MM.1S (cell line): ENCODE results near the gene ANXA4.

ENCODE experiments used
- DNase-seq: peaks from one replicate; pipeline ENCODE4 v3.0.0-alpha.2; 2015
- H2AFZ ChIP-seq: fragments of 300-600 bp; sonication (generic); 2 replicates; pipeline ENCODE4 v1.6.0; 2016; ENCODE audit warnings: antibody characterized with exemption, low read length
- H3F3A ChIP-seq: fragments of 300-600 bp; sonication (generic); 2 replicates; pipeline ENCODE4 v1.6.1; 2016; ENCODE audit warnings: mild to moderate bottlenecking, antibody characterized with exemption, low read length, moderate library complexity, mixed read lengths; ENCODE audit not compliant: insufficient read depth
- H3K27ac ChIP-seq: fragments of 300-600 bp; sonication (generic); 2 replicates; pipeline ENCODE4 v1.5.1; 2016; ENCODE audit warnings: mild to moderate bottlenecking, low read length
- H3K27me3 ChIP-seq: fragments of 300-600 bp; sonication (generic); replicated peaks from 2 replicates; pipeline ENCODE4 v1.6.0; 2016; ENCODE audit warnings: low read length; ENCODE audit not compliant: insufficient read depth
- H3K36me3 ChIP-seq: fragments of 300-600 bp; sonication (generic); replicated peaks from 2 replicates; pipeline ENCODE4 v1.6.1; 2016; ENCODE audit warnings: mild to moderate bottlenecking, low read length, mixed read lengths; ENCODE audit not compliant: insufficient read depth
- H3K4me1 ChIP-seq: fragments of 300-600 bp; sonication (generic); 2 replicates; pipeline ENCODE4 v1.6.1; 2016; ENCODE audit warnings: low read length, mixed read lengths
- H3K4me2 ChIP-seq: fragments of 300-600 bp; sonication (generic); 2 replicates; pipeline ENCODE4 v1.6.0; 2016; ENCODE audit warnings: low read depth, low read length
- H3K4me3 ChIP-seq: fragments of 300-600 bp; sonication (generic); 2 replicates; pipeline ENCODE4 v1.5.1; 2016; ENCODE audit warnings: low read length, mixed read lengths
- H3K79me2 ChIP-seq: fragments of 300-600 bp; sonication (generic); 2 replicates; pipeline ENCODE4 v1.6.1; 2016; ENCODE audit warnings: mixed run types, low read length, mixed read lengths
- H3K9ac ChIP-seq: fragments of 300-600 bp; sonication (generic); 2 replicates; pipeline ENCODE4 v1.6.1; 2016; ENCODE audit warnings: low read length, mixed read lengths
- H3K9me2 ChIP-seq: fragments of 300-600 bp; sonication (generic); replicated peaks from 2 replicates; pipeline ENCODE4 v1.6.1; 2016; ENCODE audit warnings: mild to moderate bottlenecking, low read length, mixed read lengths; ENCODE audit not compliant: insufficient read depth
- H3K9me3 ChIP-seq: fragments of 300-600 bp; sonication (generic); replicated peaks from 2 replicates; pipeline ENCODE4 v1.6.1; 2016; ENCODE audit warnings: mild to moderate bottlenecking, low read length, mixed read lengths; ENCODE audit not compliant: insufficient read depth
- H4K20me1 ChIP-seq: fragments of 300-600 bp; sonication (generic); 2 replicates; pipeline ENCODE4 v1.6.1; 2016; ENCODE audit warnings: mild to moderate bottlenecking, low read length, moderate library complexity, mixed read lengths; ENCODE audit not compliant: insufficient read depth
- CTCF ChIP-seq: fragments of 300-600 bp; sonication (generic); IDR thresholded peaks from 2 replicates; pipeline ENCODE4 v1.5.1; 2016; ENCODE audit warnings: antibody characterized with exemption, low read length, mixed read lengths
- EZH2 ChIP-seq: fragments of 300-600 bp; sonication (generic); optimal IDR thresholded peaks from 2 replicates; pipeline ENCODE3; 2017; ENCODE audit warnings: low read depth, mild to moderate bottlenecking, antibody characterized with exemption, low read length, mixed read lengths
- EZH2phosphoT487 ChIP-seq: fragments of 300-600 bp; sonication (generic); IDR thresholded peaks from 2 replicates; pipeline ENCODE4 v1.6.1; 2018; ENCODE audit warnings: antibody characterized with exemption, low read length

ANXA4 gene

GRCh38 chr2:69700381-69700780, 41.6 kb upstream of the ANXA4 start:
- no peak overlapping the region for H3K27ac ChIP-seq
- no peak for TF ChIP-seq EZH2phosphoT487
- no peak for TF ChIP-seq CTCF
- no peak for TF ChIP-seq EZH2
- H3K79me2 ChIP-seq: no peaks in the 10 kb centered on the region
- H4K20me1 ChIP-seq: no peaks in the 10 kb centered on the region
- no peaks in the 10 kb centered on the region for H3F3A ChIP-seq
- H3K4me2 ChIP-seq: no peak overlapping the region
- no peak overlapping the region for H3K4me3 ChIP-seq
- no peak overlapping the region for H3K9ac ChIP-seq
- H3K4me1 ChIP-seq: no peaks in the 10 kb centered on the region
- H3K9me2 ChIP-seq: no peaks in the 10 kb centered on the region
- no peaks in the 10 kb centered on the region for H3K27me3 ChIP-seq
- DNase-seq: no peak
- H2AFZ ChIP-seq: no peak overlapping the region
- no peaks in the 10 kb centered on the region for H3K9me3 ChIP-seq
- no peaks in the 10 kb centered on the region for H3K36me3 ChIP-seq

GRCh38 chr2:69701100-69701945, 40.6 kb upstream of the ANXA4 start:
- Histone ChIP-seq H3K36me3 (no peaks in the 10 kb centered on the region), H3K4me3 (no peak overlapping the region), H3K4me1 (no peaks in the 10 kb centered on the region), H3K9me2 (no peaks in the 10 kb centered on the region), H3K4me2 (no peak overlapping the region), H3K27me3 (no peaks in the 10 kb centered on the region), H3K27ac (no peak overlapping the region), H3K9ac (no peak overlapping the region), H3F3A (no peaks in the 10 kb centered on the region), H3K79me2 (no peaks in the 10 kb centered on the region), H2AFZ (no peak overlapping the region), H4K20me1 (no peaks in the 10 kb centered on the region), H3K9me3 (no peaks in the 10 kb centered on the region)
- TF ChIP-seq EZH2: no peak
- no peak for TF ChIP-seq CTCF
- no peak for TF ChIP-seq EZH2phosphoT487
- DNase-seq: no peak

- Histone ChIP-seq H3K27me3 (no peaks in the 10 kb centered on the region), H3K4me2 (no peak overlapping the region), H3K79me2 (no peaks in the 10 kb centered on the region), H3F3A (no peaks in the 10 kb centered on the region), H3K4me1 (no peaks in the 10 kb centered on the region), H3K27ac (no peak overlapping the region), H2AFZ (no peak overlapping the region), H3K4me3 (no peak overlapping the region), H4K20me1 (no peaks in the 10 kb centered on the region), H3K36me3 (no peaks in the 10 kb centered on the region), H3K9me2 (no peaks in the 10 kb centered on the region), H3K9me3 (no peaks in the 10 kb centered on the region), H3K9ac (no peak overlapping the region)
- DNase-seq: no peak
- TF ChIP-seq CTCF (no peak), EZH2phosphoT487 (no peak), EZH2 (no peak)
Measured at GRCh38 chr2:69703189-69703588, 38.7 kb upstream of the ANXA4 start.
